GM12873 (cell line): ENCODE results near the gene AOAH.

Experiments used
- CTCF ChIP-seq: IDR thresholded peaks from 2 replicates; pipeline ENCODE4 v1.5.1; 2012; ENCODE audit warnings: low read depth, mild to moderate bottlenecking, moderate library complexity, low read length, control low read depth; ENCODE audit not compliant: insufficient read depth; ENCODE audit errors: missing control alignments

The AOAH gene

GRCh38 chr7:36735172-36735571 is 10.9 kb upstream of the AOAH start:
- no peak for TF ChIP-seq CTCF

- TF ChIP-seq CTCF, result no peak
Observed at GRCh38 chr7:36734731-36735130, 10.4 kb upstream of the AOAH start.

- no peak for TF ChIP-seq CTCF
Observed at GRCh38 chr7:36733411-36733810, 9.1 kb upstream of the AOAH start.

GRCh38 chr7:36732806-36733205 is 8.5 kb upstream of the AOAH start:
- no peak for TF ChIP-seq CTCF

- TF ChIP-seq CTCF, result no peak
Observed at GRCh38 chr7:36730046-36730445, 5.8 kb upstream of the AOAH start.

GRCh38 chr7:36728143-36728542 is 3.8 kb upstream of the AOAH start:
- TF ChIP-seq CTCF, result no peak

GRCh38 chr7:36726806-36727503 is 2.7 kb upstream of the AOAH start:
- no peak for TF ChIP-seq CTCF
